ENCODE data around the gene RASGRP1. TPM values are rescaled to one million over a fixed set of nuclear protein-coding genes. Genes with fewer than 3 reads are reported as not detected.

RASGRP1 gene
- total RNA-seq, 1 experiment from 2014 or later, result 0.51 TPM

- TF ChIP-seq, protein P1, sequence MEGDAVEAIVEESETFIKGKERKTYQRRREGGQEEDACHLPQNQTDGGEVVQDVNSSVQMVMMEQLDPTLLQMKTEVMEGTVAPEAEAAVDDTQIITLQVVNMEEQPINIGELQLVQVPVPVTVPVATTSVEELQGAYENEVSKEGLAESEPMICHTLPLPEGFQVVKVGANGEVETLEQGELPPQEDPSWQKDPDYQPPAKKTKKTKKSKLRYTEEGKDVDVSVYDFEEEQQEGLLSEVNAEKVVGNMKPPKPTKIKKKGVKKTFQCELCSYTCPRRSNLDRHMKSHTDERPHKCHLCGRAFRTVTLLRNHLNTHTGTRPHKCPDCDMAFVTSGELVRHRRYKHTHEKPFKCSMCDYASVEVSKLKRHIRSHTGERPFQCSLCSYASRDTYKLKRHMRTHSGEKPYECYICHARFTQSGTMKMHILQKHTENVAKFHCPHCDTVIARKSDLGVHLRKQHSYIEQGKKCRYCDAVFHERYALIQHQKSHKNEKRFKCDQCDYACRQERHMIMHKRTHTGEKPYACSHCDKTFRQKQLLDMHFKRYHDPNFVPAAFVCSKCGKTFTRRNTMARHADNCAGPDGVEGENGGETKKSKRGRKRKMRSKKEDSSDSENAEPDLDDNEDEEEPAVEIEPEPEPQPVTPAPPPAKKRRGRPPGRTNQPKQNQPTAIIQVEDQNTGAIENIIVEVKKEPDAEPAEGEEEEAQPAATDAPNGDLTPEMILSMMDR (IDR thresholded peaks at IDR 0.05), result no peak
- TF ChIP-seq TCF7L2 (IDR thresholded peaks at IDR 0.05; ENCODE audit: low read depth, low read length), result no peak
- TF ChIP-seq, protein P2, sequence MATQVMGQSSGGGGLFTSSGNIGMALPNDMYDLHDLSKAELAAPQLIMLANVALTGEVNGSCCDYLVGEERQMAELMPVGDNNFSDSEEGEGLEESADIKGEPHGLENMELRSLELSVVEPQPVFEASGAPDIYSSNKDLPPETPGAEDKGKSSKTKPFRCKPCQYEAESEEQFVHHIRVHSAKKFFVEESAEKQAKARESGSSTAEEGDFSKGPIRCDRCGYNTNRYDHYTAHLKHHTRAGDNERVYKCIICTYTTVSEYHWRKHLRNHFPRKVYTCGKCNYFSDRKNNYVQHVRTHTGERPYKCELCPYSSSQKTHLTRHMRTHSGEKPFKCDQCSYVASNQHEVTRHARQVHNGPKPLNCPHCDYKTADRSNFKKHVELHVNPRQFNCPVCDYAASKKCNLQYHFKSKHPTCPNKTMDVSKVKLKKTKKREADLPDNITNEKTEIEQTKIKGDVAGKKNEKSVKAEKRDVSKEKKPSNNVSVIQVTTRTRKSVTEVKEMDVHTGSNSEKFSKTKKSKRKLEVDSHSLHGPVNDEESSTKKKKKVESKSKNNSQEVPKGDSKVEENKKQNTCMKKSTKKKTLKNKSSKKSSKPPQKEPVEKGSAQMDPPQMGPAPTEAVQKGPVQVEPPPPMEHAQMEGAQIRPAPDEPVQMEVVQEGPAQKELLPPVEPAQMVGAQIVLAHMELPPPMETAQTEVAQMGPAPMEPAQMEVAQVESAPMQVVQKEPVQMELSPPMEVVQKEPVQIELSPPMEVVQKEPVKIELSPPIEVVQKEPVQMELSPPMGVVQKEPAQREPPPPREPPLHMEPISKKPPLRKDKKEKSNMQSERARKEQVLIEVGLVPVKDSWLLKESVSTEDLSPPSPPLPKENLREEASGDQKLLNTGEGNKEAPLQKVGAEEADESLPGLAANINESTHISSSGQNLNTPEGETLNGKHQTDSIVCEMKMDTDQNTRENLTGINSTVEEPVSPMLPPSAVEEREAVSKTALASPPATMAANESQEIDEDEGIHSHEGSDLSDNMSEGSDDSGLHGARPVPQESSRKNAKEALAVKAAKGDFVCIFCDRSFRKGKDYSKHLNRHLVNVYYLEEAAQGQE (IDR thresholded peaks at IDR 0.05; ENCODE audit: insufficient read depth in 1 of 2, low read depth in 2 of 2, low read length in 1 of 2), result no peak
- no peak for TF ChIP-seq SIN3A (IDR thresholded peaks at IDR 0.05; ENCODE audit: borderline replicate concordance, insufficient read depth, low read depth, low read length)
- no peak for TF ChIP-seq POLR2AphosphoS5 (IDR thresholded peaks at IDR 0.05; ENCODE audit: low read depth, low read length)
- intact Hi-C loops (cut with micrococcal nuclease; ENCODE audit: unreplicated experiment), result no loop called here
- Histone ChIP-seq H3K4me3 (ENCODE audit: low read depth in 2 of 2, low read length in 2 of 2) (no peak overlapping the region), H3K36me3 (ENCODE audit: control insufficient read depth, insufficient read depth, low read length) (no peaks in the 10 kb centered on the region), H3K9me3 (ENCODE audit: control insufficient read depth, insufficient read depth, low read depth, low read length) (no peaks in the 10 kb centered on the region), H3K27me3 (ENCODE audit: control insufficient read depth, insufficient read depth, low read length) (no peaks in the 10 kb centered on the region; the same call in 1 of the 2 replicates), H3K27ac (ENCODE audit: low read length) (no peak overlapping the region), H3K4me1 (ENCODE audit: control insufficient read depth, insufficient read depth, low read length) (no peaks in the 10 kb centered on the region)
- ATAC-seq (no peak), DNase-seq (ENCODE audit: low read depth, low spot score) (no peak)
- ChIA-PET POLR2A (no interaction called here), CTCF (interaction anchor here (0.9 kb wide), 1 partner anchor 193 kb away, joined by 3 read pairs; no protein-coding TSS in a partner anchor)
- in situ Hi-C loops (cut with HindIII; ENCODE audit: low pct_unique_long_range_greater_than_20kb, low sequenced_read_pairs), result no loop called here
- BruUV-seq (replicated peaks), result no TSS peak
Measured at GRCh38 chr15:38506997-38507396, 57.6 kb downstream of the RASGRP1 start.

DNA sequence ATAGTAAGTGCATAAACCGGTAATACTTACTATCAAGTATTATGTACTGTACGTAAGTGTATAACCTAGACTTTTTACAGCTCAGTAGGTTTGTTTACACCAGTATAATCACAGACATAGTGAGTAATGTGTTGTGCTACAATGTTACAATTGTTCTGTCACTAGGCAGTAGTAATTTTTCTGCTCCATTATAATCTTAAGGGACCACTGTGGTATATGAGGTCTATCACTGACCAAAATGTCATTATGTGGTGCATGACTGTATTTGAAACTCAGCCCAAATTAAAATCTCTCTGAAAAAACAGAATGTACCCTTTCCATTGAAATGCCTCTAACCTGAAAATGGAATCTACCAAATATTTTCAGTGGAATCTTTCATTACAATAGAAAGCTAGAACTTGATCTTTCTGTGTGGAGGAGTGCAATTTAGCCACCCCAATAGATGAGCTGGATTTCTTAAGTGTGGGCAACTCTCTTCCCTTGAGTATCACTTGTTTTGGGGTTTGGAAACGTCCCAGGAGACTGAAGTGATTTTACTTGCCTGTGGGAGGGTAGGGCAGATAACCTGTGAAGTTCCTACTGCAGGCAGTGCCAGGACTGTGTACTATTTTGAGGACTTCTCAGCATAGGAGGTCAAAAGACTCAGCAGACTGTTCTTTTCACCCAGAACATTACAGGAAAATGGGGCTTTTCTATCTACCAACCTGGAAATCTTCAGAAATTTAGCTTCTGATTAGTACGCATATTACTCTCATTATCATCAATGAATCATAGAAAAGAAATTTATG is 59.7 kb downstream of the RASGRP1 start:
- no peak overlapping the region for H3K27ac ChIP-seq (ENCODE audit: low read length)
- ChIA-PET POLR2A (no interaction called here), CTCF (no interaction called here)
- in situ Hi-C loops (cut with HindIII; ENCODE audit: low pct_unique_long_range_greater_than_20kb, low sequenced_read_pairs) (no loop called here), intact Hi-C loops (cut with micrococcal nuclease; ENCODE audit: unreplicated experiment) (no loop called here)
- DNase-seq (ENCODE audit: low read depth, low spot score) (no peak), ATAC-seq (no peak)
- no peaks in the 10 kb centered on the region for H3K9me3 ChIP-seq (ENCODE audit: control insufficient read depth, insufficient read depth, low read depth, low read length)
- no peak overlapping the region for H3K4me3 ChIP-seq (ENCODE audit: low read depth in 2 of 2, low read length in 2 of 2)
- TF ChIP-seq, protein P2 (IDR thresholded peaks at IDR 0.05; ENCODE audit: insufficient read depth in 1 of 2, low read depth in 2 of 2, low read length in 1 of 2), result no peak
- TF ChIP-seq SIN3A (IDR thresholded peaks at IDR 0.05; ENCODE audit: borderline replicate concordance, insufficient read depth, low read depth, low read length), result no peak
- TF ChIP-seq TCF7L2 (IDR thresholded peaks at IDR 0.05; ENCODE audit: low read depth, low read length), result no peak
- TF ChIP-seq, protein P1 (IDR thresholded peaks at IDR 0.05), result no peak
- no peak for TF ChIP-seq POLR2AphosphoS5 (IDR thresholded peaks at IDR 0.05; ENCODE audit: low read depth, low read length)
- no TSS peak for BruUV-seq (replicated peaks)
- no peaks in the 10 kb centered on the region for H3K4me1 ChIP-seq (ENCODE audit: control insufficient read depth, insufficient read depth, low read length)
- H3K27me3 ChIP-seq (ENCODE audit: control insufficient read depth, insufficient read depth, low read length), result no peaks in the 10 kb centered on the region
- no peaks in the 10 kb centered on the region for H3K36me3 ChIP-seq (ENCODE audit: control insufficient read depth, insufficient read depth, low read length)
